A673 (cell line): ENCODE data around the gene PNPLA6. TPM values are rescaled to one million over a fixed set of nuclear protein-coding genes. Genes with fewer than 3 reads are reported as not detected.

Experiments used
- BruUV-seq: library from RNA; stranded (reverse); fragments of 400-500 nt; replicated peaks from 2 replicates; lab custom pipeline; 2021; lab: Mats Ljungman, UMichigan
- CTCF ChIA-PET: fragments of 300-600 bp; sonication (Branson Sonifier 250); formaldehyde crosslinking; loops from one replicate; lab custom pipeline; 2022; ENCODE audit warnings: antibody characterized with exemption; lab: Charles Lee
- POLR2A ChIA-PET: fragments of 300-600 bp; sonication (Branson Sonifier 250); formaldehyde crosslinking; loops from one replicate; lab custom pipeline; 2022; ENCODE audit warnings: antibody characterized with exemption; ENCODE audit not compliant: low non-redundant PET; lab: Charles Lee
- DNase-seq: peaks from one replicate; pipeline ENCODE4 v3.0.0-alpha.2; 2015; ENCODE audit warnings: low spot score
- H3K27ac ChIP-seq: fragments of 200-600 bp; sonication (generic); 2 replicates; pipeline ENCODE4 v1.5.1; 2016; ENCODE audit warnings: mixed run types, low read depth, mild to moderate bottlenecking, mixed read lengths, antibody characterized with exemption, low read length; ENCODE audit not compliant: poor library complexity, severe bottlenecking
- H3K27me3 ChIP-seq: fragments of 200-600 bp; sonication (generic); replicated peaks from 2 replicates; pipeline ENCODE4 v1.6.1; 2017; ENCODE audit warnings: mixed run types, low read depth, mild to moderate bottlenecking, mixed read lengths, antibody characterized with exemption, low read length; ENCODE audit not compliant: insufficient read depth, poor library complexity
- H3K36me3 ChIP-seq: fragments of 200-600 bp; sonication (generic); 2 replicates; pipeline ENCODE4 v1.6.1; 2016; ENCODE audit warnings: mixed run types, mild to moderate bottlenecking, mixed read lengths, antibody characterized with exemption, low read length; ENCODE audit not compliant: insufficient read depth, poor library complexity, severe bottlenecking
- H3K4me1 ChIP-seq: fragments of 200-600 bp; sonication (generic); 2 replicates; pipeline ENCODE4 v1.6.1; 2017; ENCODE audit warnings: mixed run types, mild to moderate bottlenecking, mixed read lengths, antibody characterized with exemption, low read length; ENCODE audit not compliant: insufficient read depth, poor library complexity, severe bottlenecking
- H3K4me3 ChIP-seq: fragments of 200-600 bp; sonication (generic); 2 replicates; pipeline ENCODE4 v1.5.1; 2016; ENCODE audit warnings: low read depth, mixed run types, mild to moderate bottlenecking, mixed read lengths, low read length; ENCODE audit not compliant: poor library complexity, severe bottlenecking
- H3K9me3 ChIP-seq: fragments of 200-600 bp; sonication (generic); 2 replicates; pipeline ENCODE4 v1.6.1; 2016; ENCODE audit warnings: mixed run types, low read depth, mild to moderate bottlenecking, mixed read lengths, antibody characterized with exemption, low read length; ENCODE audit not compliant: poor library complexity, severe bottlenecking
- EZH2 ChIP-seq: fragments of 200-600 bp; sonication (generic); IDR thresholded peaks from 2 replicates; pipeline ENCODE4 v1.6.1; 2017; ENCODE audit warnings: borderline replicate concordance, low read depth, mild to moderate bottlenecking, mixed read lengths, antibody characterized with exemption, low read length; ENCODE audit not compliant: poor library complexity, severe bottlenecking
- intact Hi-C: fragments of 100-400 bp; cut with micrococcal nuclease; formaldehyde crosslinking; loops from one replicate; pipeline ENCODE4 v1.10.0; 2022; ENCODE audit not compliant: unreplicated experiment
- total RNA-seq: library from RNA; stranded (reverse); gene quantifications from 2 replicates; pipeline ENCODE4 v1.2.3, GENCODE V29; 2021
- TF ChIP-seq, protein P1 (sequence below): fragments of 300-800, 200-600 bp; sonication (generic); conservative IDR thresholded peaks from 2 replicates; pipeline ENCODE4 v1.5.1; 2017; ENCODE audit warnings: low read depth, mild to moderate bottlenecking, antibody characterized with exemption, low read length, moderate library complexity, mixed read lengths

Gene PNPLA6
- total RNA-seq, 1 experiment from 2014 or later: 70.4 TPM

DNA sequence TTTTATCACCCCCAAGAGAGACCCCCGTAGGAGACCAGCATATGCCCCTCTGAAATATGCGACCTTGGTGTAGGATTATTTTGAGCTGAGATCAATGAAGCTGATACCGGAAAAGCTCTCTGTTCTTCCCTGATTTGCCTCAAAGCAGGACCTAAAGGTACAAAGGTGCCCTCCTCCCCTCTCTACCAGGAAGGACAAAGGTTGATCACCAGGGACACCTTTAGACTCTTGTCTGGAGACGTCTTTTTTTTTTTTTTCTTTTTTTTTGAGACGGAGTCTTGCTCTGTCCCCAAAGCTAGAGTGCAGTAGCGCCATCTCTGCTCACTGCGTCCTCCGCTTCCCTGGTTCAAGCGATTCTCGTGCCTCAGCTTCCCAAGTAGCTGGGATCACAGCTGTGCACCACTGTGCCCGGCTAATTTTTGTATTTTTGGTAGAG, 45.9 kb upstream of the PNPLA6 start:
- H3K27me3 ChIP-seq: no peaks in the 10 kb centered on the region
- ChIA-PET POLR2A (no interaction called here), CTCF (no interaction called here)
- no peak overlapping the region for H3K4me3 ChIP-seq
- no peak overlapping the region for H3K27ac ChIP-seq
- no peaks in the 10 kb centered on the region for H3K4me1 ChIP-seq
- BruUV-seq: no TSS peak
- no peak for DNase-seq
- TF ChIP-seq, protein P1, sequence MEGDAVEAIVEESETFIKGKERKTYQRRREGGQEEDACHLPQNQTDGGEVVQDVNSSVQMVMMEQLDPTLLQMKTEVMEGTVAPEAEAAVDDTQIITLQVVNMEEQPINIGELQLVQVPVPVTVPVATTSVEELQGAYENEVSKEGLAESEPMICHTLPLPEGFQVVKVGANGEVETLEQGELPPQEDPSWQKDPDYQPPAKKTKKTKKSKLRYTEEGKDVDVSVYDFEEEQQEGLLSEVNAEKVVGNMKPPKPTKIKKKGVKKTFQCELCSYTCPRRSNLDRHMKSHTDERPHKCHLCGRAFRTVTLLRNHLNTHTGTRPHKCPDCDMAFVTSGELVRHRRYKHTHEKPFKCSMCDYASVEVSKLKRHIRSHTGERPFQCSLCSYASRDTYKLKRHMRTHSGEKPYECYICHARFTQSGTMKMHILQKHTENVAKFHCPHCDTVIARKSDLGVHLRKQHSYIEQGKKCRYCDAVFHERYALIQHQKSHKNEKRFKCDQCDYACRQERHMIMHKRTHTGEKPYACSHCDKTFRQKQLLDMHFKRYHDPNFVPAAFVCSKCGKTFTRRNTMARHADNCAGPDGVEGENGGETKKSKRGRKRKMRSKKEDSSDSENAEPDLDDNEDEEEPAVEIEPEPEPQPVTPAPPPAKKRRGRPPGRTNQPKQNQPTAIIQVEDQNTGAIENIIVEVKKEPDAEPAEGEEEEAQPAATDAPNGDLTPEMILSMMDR: no peak
- TF ChIP-seq EZH2: no peak
- no peaks in the 10 kb centered on the region for H3K9me3 ChIP-seq
- intact Hi-C loops: no loop called here
- H3K36me3 ChIP-seq: no peaks in the 10 kb centered on the region

DNA sequence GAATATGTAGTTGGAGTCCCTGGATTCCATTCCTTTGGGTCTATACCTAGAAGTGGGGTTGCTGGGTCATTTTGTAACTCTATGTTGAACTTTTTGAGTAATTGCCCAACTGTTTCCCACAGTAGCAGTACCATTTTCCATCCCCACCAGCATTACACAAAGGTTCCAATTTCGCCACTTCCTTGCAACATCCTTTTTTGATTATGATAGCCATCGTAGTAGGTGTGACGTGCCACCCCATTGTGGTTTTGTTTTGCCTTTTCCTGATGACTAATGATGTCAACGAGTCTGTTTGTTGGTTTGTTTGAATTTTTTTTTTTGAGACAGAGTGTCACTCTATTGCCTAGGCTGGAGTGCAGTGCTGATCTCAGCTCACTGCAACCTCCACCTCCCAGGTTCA, 43.4 kb upstream of the PNPLA6 start:
- Histone ChIP-seq H3K4me3 (no peak overlapping the region), H3K27me3 (no peaks in the 10 kb centered on the region), H3K4me1 (no peaks in the 10 kb centered on the region), H3K27ac (no peak overlapping the region), H3K9me3 (no peaks in the 10 kb centered on the region), H3K36me3 (no peaks in the 10 kb centered on the region)
- POLR2A ChIA-PET: interaction anchor here (0.7 kb wide), 1 partner anchor 188 kb away, joined by 10 read pairs; no protein-coding TSS in a partner anchor
- BruUV-seq: no TSS peak
- TF ChIP-seq, protein P1: no peak
- no peak for TF ChIP-seq EZH2
- CTCF ChIA-PET: no interaction called here
- no peak for DNase-seq
- intact Hi-C loops: no loop called here

DNA sequence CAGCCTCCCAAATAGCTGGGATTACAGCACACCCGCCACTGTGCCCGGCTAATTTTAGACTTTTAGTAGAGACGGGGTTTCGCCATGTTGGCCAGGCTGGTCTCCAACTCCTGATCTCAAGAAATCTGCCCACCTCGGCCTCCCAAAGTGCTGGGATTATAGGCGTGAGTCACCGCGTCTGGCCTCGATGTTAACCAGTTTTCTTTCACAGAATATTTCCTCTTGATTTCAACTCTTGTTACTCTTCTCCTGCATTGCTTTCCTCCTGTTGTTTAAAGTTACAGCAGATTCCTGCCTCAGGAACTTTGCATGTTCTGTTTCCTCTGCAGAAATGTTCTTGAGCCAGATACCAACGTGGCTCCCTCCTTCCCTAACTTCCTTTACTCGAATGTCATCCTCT, 43.0 kb upstream of the PNPLA6 start:
- intact Hi-C loops: no loop called here
- DNase-seq: no peak
- BruUV-seq: no TSS peak
- H3K9me3 ChIP-seq: no peaks in the 10 kb centered on the region
- no peak for TF ChIP-seq EZH2
- TF ChIP-seq, protein P1: no peak
- POLR2A ChIA-PET: interaction anchor here (0.7 kb wide), 1 partner anchor 188 kb away, joined by 10 read pairs; no protein-coding TSS in a partner anchor
- no peaks in the 10 kb centered on the region for H3K27me3 ChIP-seq
- CTCF ChIA-PET: no interaction called here
- no peaks in the 10 kb centered on the region for H3K36me3 ChIP-seq
- no peak overlapping the region for H3K4me3 ChIP-seq
- H3K4me1 ChIP-seq: no peaks in the 10 kb centered on the region
- H3K27ac ChIP-seq: no peak overlapping the region
